Stimulated activated CD4-positive, alpha-beta T cell treated with anti-CD3 and anti-CD28 coated beads, Interleukin-1b, Interleukin-23, amount 100 ng/mL, for 4 hours (primary cell): ENCODE data around the gene TCHP.
"Not testable (repeated sequence)": the region's sequence is repeated elsewhere in the genome, so short reads cannot be mapped to it uniquely, and the experiment has no call there.

ENCODE experiments used
- DNase-seq, 2 donors: peaks; one replicate each; pipeline ENCODE4 v3.0.0-alpha.2; 2020; ENCODE audit warnings: low read depth in 2 of 2

TCHP gene

GRCh38 chr12:109910254-109910968 is 10.3 kb downstream of the TCHP start:
- no peak for DNase-seq

GRCh38 chr12:109910969-109911348 is 10.9 kb downstream of the TCHP start:
- DNase-seq, result no peak

GRCh38 chr12:109912855-109913321 is 12.8 kb downstream of the TCHP start:
- no peak for DNase-seq

- DNase-seq, result no peak
Observed at GRCh38 chr12:109914461-109914860, 14.4 kb downstream of the TCHP start.

- no peak for DNase-seq
Observed at GRCh38 chr12:109915171-109916040, 15.3 kb downstream of the TCHP start.

- DNase-seq, result no peak
Observed at GRCh38 chr12:109916045-109916444, 16.0 kb downstream of the TCHP start.

GRCh38 chr12:109919456-109919855 is 19.4 kb downstream of the TCHP start:
- DNase-seq, result no peak

- DNase-seq, result no peak
Observed at GRCh38 chr12:109920261-109920780, 20.2 kb downstream of the TCHP start.

GRCh38 chr12:109921982-109922381 is 21.9 kb downstream of the TCHP start:
- DNase-seq, result no peak

- DNase-seq, result no peak
Observed at GRCh38 chr12:109923038-109923437, 23.0 kb downstream of the TCHP start.

- DNase-seq, result no peak
Observed at GRCh38 chr12:109923481-109924245, 23.6 kb downstream of the TCHP start.

- no peak for DNase-seq
Observed at GRCh38 chr12:109925185-109925840, 25.2 kb downstream of the TCHP start.

GRCh38 chr12:109926016-109926415 is 25.9 kb downstream of the TCHP start:
- DNase-seq, result no peak

GRCh38 chr12:109926488-109927210 is 26.6 kb downstream of the TCHP start:
- no peak for DNase-seq

GRCh38 chr12:109927622-109928021 is 27.5 kb downstream of the TCHP start:
- peak; percentile 21 to 22 for DNase-seq

GRCh38 chr12:109928058-109928656 is 28.1 kb downstream of the TCHP start:
- no peak for DNase-seq

- not testable (repeated sequence) for DNase-seq
Observed at GRCh38 chr12:109929326-109929725, 29.3 kb downstream of the TCHP start.

GRCh38 chr12:109930028-109930800 is 30.1 kb downstream of the TCHP start:
- no peak for DNase-seq

GRCh38 chr12:109931143-109931542 is 31.1 kb downstream of the TCHP start:
- DNase-seq, result no peak
